Neural progenitor cell (in vitro differentiated cells): ENCODE data around the gene TBCA. TPM values are rescaled to one million over a fixed set of nuclear protein-coding genes. Genes with fewer than 3 reads are reported as not detected.

Experiments used
- DNase-seq: peaks from one replicate; pipeline ENCODE4 v3.0.0-alpha.2; 2016; ENCODE audit warnings: low spot score
- H2AFZ ChIP-seq: fragments of 200-600 bp; sonication (generic); replicated peaks from 2 replicates; pipeline ENCODE4 v1.6.1; 2016; ENCODE audit warnings: antibody characterized with exemption
- H3F3A ChIP-seq: fragments of 200-600 bp; sonication (generic); 2 replicates; pipeline ENCODE4 v1.6.1; 2016; ENCODE audit warnings: antibody characterized with exemption, low read depth
- H3K27ac ChIP-seq: fragments of 200-600 bp; sonication (generic); 2 replicates; pipeline ENCODE4 v1.5.1; 2016; ENCODE audit warnings: mild to moderate bottlenecking
- H3K27me3 ChIP-seq: fragments of 200-600 bp; sonication (generic); 2 replicates; pipeline ENCODE4 v1.6.1; 2016; ENCODE audit warnings: mild to moderate bottlenecking, moderate library complexity
- H3K36me3 ChIP-seq: fragments of 200-600 bp; sonication (generic); 2 replicates; pipeline ENCODE4 v1.5.1; 2016
- H3K4me1 ChIP-seq: fragments of 200-600 bp; sonication (generic); 2 replicates; pipeline ENCODE4 v1.6.1; 2016; ENCODE audit warnings: mixed run types
- H3K4me2 ChIP-seq: fragments of 200-600 bp; sonication (generic); 2 replicates; pipeline ENCODE4 v1.6.1; 2016
- H3K4me3 ChIP-seq: fragments of 200-600 bp; sonication (generic); 2 replicates; pipeline ENCODE4 v1.5.1; 2016
- H3K79me2 ChIP-seq: fragments of 200-600 bp; sonication (generic); 2 replicates; pipeline ENCODE4 v1.6.1; 2016; ENCODE audit warnings: low read depth
- H3K9ac ChIP-seq: fragments of 200-600 bp; sonication (generic); 2 replicates; pipeline ENCODE4 v1.6.1; 2016
- H3K9me3 ChIP-seq: fragments of 200-600 bp; sonication (generic); 2 replicates; pipeline ENCODE4 v1.5.1; 2016; ENCODE audit warnings: low read depth
- H4K20me1 ChIP-seq: fragments of 200-600 bp; sonication (generic); 2 replicates; pipeline ENCODE4 v1.6.1; 2016; ENCODE audit warnings: low read depth
- H3K27ac Mint-ChIP-seq: 3 replicates; pipeline ENCODE4 v1.8.0; 2021; ENCODE audit warnings: mixed read lengths
- H3K27me3 Mint-ChIP-seq: 2 replicates; pipeline ENCODE4 v1.8.0; 2022; ENCODE audit warnings: low read depth, mild to moderate bottlenecking, inconsistent platforms, moderate library complexity, mixed read lengths; ENCODE audit not compliant: insufficient read depth
- H3K36me3 Mint-ChIP-seq: 3 replicates; pipeline ENCODE4 v1.8.0; 2021; ENCODE audit warnings: mixed read lengths
- H3K4me1 Mint-ChIP-seq: 3 replicates; pipeline ENCODE4 v1.8.0; 2021; ENCODE audit warnings: mixed read lengths
- H3K4me3 Mint-ChIP-seq: 3 replicates; pipeline ENCODE4 v1.8.0; 2021; ENCODE audit warnings: mild to moderate bottlenecking, moderate library complexity, mixed read lengths
- H3K9me3 Mint-ChIP-seq: 3 replicates; pipeline ENCODE4 v1.8.0; 2020; ENCODE audit warnings: mixed read lengths
- EZH2 ChIP-seq: fragments of 200-600 bp; sonication (generic); IDR thresholded peaks from 2 replicates; pipeline ENCODE4 v1.6.1; 2017; ENCODE audit warnings: antibody characterized with exemption, mild to moderate bottlenecking, moderate library complexity
- EZH2phosphoT487 ChIP-seq: fragments of 200-600 bp; sonication (generic); IDR thresholded peaks from 2 replicates; pipeline ENCODE4 v1.6.1; 2017; ENCODE audit warnings: antibody characterized with exemption
- total RNA-seq: library from RNA; depleted of rRNA; stranded (reverse); fragments of >200 nt; gene quantifications from 2 replicates; pipeline ENCODE4 v1.2.3, GENCODE V29; 2015; ENCODE audit warnings: low replicate concordance
- TF ChIP-seq, protein P1 (sequence below): fragments of 200-600 bp; sonication (generic); IDR thresholded peaks from 2 replicates; pipeline ENCODE4 v1.5.1; 2017; ENCODE audit warnings: antibody characterized with exemption, mild to moderate bottlenecking

TBCA gene
- total RNA-seq, 1 donor from 2014 or later: 270 TPM

DNA sequence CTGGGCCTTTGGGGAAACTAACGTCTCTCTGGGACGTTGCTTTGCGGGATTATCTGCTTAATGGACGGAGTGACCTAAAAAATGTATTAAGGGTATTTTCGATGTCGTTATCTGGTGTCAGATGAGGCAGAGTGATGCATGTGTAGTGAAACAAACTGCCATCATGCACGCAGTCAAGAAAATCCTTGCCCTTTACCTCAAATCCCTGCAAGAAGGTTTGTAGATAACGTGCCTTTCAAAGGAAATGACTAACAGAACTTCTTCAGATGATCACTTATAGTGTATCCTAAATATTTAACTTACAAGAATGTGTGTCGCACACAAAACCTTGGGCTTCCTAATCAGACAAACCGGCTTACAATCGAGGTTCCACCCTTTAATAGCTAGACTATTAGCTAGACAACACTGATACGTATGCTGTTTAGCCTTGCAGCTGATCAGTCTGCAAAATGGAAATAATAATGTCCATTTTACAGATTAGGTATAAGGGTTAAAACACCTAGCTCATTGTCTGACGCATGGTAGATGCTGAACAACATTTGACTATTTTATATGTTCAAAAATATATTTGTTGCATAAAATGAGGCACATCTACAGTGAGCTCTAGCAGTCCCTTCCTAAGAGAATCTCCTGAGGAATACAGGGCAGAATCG, 541 bp upstream of the TBCA start:
- peak overlapping the region; percentile 84 for H2AFZ ChIP-seq
- Mint-ChIP-seq H3K27me3 (peaks cover 2% of the 10 kb centered on the region), H3K36me3 (peaks cover 17% of the 10 kb centered on the region), H3K9me3 (peaks cover 3% of the 10 kb centered on the region), H3K4me1 (peaks cover 33% of the 10 kb centered on the region), H3K4me3 (peak overlapping the region; percentile 85), H3K27ac (peak overlapping the region; percentile 55)
- peaks cover 44% of the 10 kb centered on the region for H3K79me2 ChIP-seq
- H3K4me2 ChIP-seq: peak overlapping the region; percentile 92
- no peaks in the 10 kb centered on the region for H3K9me3 ChIP-seq
- H3F3A ChIP-seq: peaks cover 7% of the 10 kb centered on the region
- H3K27me3 ChIP-seq: no peaks in the 10 kb centered on the region
- H3K9ac ChIP-seq: no peak overlapping the region
- peaks cover 42% of the 10 kb centered on the region for H4K20me1 ChIP-seq
- H3K36me3 ChIP-seq: no peaks in the 10 kb centered on the region
- no peak for TF ChIP-seq EZH2
- TF ChIP-seq, protein P1, sequence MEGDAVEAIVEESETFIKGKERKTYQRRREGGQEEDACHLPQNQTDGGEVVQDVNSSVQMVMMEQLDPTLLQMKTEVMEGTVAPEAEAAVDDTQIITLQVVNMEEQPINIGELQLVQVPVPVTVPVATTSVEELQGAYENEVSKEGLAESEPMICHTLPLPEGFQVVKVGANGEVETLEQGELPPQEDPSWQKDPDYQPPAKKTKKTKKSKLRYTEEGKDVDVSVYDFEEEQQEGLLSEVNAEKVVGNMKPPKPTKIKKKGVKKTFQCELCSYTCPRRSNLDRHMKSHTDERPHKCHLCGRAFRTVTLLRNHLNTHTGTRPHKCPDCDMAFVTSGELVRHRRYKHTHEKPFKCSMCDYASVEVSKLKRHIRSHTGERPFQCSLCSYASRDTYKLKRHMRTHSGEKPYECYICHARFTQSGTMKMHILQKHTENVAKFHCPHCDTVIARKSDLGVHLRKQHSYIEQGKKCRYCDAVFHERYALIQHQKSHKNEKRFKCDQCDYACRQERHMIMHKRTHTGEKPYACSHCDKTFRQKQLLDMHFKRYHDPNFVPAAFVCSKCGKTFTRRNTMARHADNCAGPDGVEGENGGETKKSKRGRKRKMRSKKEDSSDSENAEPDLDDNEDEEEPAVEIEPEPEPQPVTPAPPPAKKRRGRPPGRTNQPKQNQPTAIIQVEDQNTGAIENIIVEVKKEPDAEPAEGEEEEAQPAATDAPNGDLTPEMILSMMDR: no peak
- no peak for TF ChIP-seq EZH2phosphoT487
- no peak overlapping the region for H3K27ac ChIP-seq
- H3K4me1 ChIP-seq: peaks cover 30% of the 10 kb centered on the region
- no peak for DNase-seq
- H3K4me3 ChIP-seq: peak overlapping the region; percentile 73

DNA sequence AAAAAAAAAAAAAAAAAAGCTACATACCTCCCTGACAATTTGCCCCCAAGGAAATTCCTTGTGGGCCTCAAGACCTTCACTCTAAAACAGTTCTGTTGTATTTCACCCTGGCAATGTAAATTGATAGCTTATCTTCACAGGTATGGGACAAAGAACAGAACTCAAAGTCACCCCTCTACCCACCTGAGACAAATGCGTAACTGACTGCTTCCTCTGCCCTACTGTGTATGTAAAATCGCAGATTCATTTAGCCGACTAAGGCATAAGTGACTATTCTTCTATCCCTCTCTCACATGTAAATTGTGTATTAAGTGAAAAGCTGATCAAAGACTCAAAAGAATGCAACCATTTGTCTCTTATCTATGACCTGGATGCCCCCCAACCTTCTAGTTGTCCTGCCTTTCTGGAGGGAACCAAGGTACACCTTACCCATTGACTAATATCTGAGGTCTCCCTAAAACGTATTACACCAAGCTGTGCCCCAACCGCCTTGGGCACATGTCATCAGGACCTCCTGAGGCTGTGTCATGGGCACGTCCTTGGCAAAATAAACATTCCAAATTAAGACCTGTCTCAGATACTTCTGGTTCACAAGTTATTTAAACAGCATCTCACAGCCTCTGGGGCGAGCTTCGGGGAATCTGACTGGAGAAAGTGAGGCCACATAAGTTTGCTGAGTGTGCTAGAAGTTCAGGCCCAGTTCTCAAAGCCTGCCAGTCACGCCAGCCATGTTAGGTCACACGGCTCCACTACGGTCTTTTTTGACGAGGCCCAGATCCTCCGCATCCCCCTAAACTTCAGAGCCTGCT, 954 bp downstream of the TBCA start:
- Histone ChIP-seq H3K36me3 (no peaks in the 10 kb centered on the region), H3K4me1 (peaks cover 30% of the 10 kb centered on the region), H3K9ac (peak overlapping the region; percentile 69), H3K27ac (no peak overlapping the region), H3K4me2 (peak overlapping the region; percentile 92), H3K27me3 (no peaks in the 10 kb centered on the region), H3K9me3 (no peaks in the 10 kb centered on the region), H2AFZ (peak overlapping the region; percentile 84), H3F3A (peaks cover 7% of the 10 kb centered on the region), H4K20me1 (peaks cover 57% of the 10 kb centered on the region), H3K4me3 (peak overlapping the region; percentile 73), H3K79me2 (peaks cover 59% of the 10 kb centered on the region)
- Mint-ChIP-seq H3K9me3 (peaks cover 10% of the 10 kb centered on the region), H3K4me3 (peak overlapping the region; percentile 94), H3K36me3 (peaks cover 24% of the 10 kb centered on the region), H3K27ac (peak overlapping the region; percentile 88), H3K4me1 (peaks cover 33% of the 10 kb centered on the region), H3K27me3 (no peaks in the 10 kb centered on the region)
- TF ChIP-seq EZH2phosphoT487: no peak
- TF ChIP-seq, protein P1: no peak
- TF ChIP-seq EZH2: no peak
- DNase-seq: no peak

DNA sequence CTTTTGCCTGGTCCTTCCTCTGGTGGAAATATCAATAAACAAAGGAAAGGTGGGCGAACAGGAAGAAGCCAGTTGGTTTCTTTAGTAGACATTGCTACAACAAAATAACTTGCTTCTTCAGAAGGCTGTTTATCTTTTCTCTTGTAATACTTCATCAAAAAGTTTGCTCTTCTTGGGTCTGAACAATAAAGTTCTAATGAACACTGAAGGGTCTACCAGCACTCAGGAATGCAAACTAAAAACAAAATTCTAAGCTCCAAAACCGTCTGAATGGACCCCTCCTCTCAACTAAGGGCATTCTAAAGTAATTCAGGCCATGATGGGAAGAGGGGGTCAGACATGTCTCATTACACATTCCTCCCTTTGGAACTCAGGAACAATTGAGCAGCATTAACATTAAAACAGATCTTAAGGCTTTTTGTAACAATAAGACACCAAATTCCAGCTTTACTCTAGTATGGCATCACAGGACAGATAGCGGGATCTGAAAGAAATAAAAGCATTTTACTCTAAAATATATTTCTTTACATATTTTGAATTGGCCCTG, 2.3 kb downstream of the TBCA start:
- Histone ChIP-seq H3K79me2 (peaks cover 73% of the 10 kb centered on the region), H3K36me3 (no peaks in the 10 kb centered on the region), H2AFZ (no peak overlapping the region), H3K9me3 (no peaks in the 10 kb centered on the region), H3F3A (peaks cover 7% of the 10 kb centered on the region), H3K27ac (no peak overlapping the region), H3K4me1 (peaks cover 30% of the 10 kb centered on the region), H4K20me1 (peaks cover 70% of the 10 kb centered on the region), H3K4me3 (peak overlapping the region; percentile 73), H3K9ac (no peak overlapping the region), H3K4me2 (peak overlapping the region; percentile 92), H3K27me3 (no peaks in the 10 kb centered on the region)
- H3K27me3 Mint-ChIP-seq: no peaks in the 10 kb centered on the region
- H3K4me3 Mint-ChIP-seq: peak overlapping the region; percentile 79
- no peak overlapping the region for H3K27ac Mint-ChIP-seq
- peaks cover 28% of the 10 kb centered on the region for H3K36me3 Mint-ChIP-seq
- H3K4me1 Mint-ChIP-seq: peaks cover 33% of the 10 kb centered on the region
- peak; percentile 53 for DNase-seq
- H3K9me3 Mint-ChIP-seq: peaks cover 11% of the 10 kb centered on the region
- TF ChIP-seq EZH2: no peak
- TF ChIP-seq, protein P1: no peak
